ENCODE results near the gene ZBTB47. TPM values are rescaled to one million over a fixed set of nuclear protein-coding genes. Genes with fewer than 3 reads are reported as not detected.

Gene ZBTB47
- total and polyA plus RNA-seq, 10 of the 15 experiments (the other 5 are each of a cell fraction or from before 2014, with no cell fraction given): 0.04 to 3.4 (median 1.0) TPM; not detected in 1

DNA sequence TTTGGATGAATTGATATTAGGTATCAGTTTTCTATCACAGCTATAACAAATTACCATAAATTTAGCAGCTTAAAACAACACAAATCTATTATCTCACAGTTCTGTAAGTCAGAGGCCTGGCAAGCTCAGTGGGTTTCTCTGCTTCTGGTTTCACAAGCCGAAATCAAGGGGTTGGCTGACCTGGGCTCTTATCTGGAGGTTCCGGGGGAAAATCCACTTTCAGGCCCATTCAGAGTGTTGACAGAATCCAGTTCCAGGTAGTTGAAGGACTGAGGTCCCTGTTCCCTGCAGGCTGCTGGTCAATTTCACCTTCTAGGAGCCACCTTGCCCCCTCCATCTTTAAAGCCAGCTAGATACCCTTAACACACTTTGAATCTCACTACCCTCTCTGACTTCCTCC is 60.2 kb downstream of the ZBTB47 start (continued):
- TF ChIP-seq, protein P1, sequence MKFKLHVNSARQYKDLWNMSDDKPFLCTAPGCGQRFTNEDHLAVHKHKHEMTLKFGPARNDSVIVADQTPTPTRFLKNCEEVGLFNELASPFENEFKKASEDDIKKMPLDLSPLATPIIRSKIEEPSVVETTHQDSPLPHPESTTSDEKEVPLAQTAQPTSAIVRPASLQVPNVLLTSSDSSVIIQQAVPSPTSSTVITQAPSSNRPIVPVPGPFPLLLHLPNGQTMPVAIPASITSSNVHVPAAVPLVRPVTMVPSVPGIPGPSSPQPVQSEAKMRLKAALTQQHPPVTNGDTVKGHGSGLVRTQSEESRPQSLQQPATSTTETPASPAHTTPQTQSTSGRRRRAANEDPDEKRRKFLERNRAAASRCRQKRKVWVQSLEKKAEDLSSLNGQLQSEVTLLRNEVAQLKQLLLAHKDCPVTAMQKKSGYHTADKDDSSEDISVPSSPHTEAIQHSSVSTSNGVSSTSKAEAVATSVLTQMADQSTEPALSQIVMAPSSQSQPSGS (IDR thresholded peaks at IDR 0.05; ENCODE audit: low read length): no peak

DNA sequence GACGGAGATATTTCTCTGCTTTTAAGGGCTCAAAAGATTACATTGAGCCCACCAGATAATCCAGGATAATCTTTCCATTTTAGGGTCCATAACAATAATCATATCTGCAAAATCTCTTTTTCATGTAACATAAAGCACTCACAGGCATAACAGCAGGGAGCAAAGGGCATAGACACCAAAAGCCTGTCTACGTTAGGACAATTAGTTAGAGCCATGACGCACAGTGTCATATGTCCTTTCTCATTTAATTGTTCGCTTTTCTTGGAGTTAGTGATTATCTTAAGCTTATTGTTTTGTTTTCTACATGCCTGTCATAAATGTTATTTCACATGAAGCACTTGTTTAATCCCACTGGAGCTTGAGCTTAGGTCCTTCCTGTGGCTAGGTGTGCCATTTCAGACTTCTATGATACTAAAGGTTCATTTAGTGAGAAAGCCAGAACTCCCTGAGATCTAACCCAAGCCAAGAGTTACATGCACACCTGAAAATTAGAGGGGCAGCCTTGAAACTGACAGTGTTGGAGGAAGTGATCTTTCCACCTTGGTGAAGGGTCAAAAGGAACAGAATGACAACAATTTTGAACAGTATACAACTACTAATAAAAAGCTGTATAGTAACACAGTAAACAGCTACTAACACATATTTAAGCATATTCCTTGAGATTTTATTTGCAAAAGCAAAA is 60.8 kb downstream of the ZBTB47 start:
- FAIRE-seq (no peak), ATAC-seq (no peak), DNase-seq (ENCODE audit: low read depth, low spot score) (no peak)
- H3K79me2 ChIP-seq (ENCODE audit: control insufficient read depth, insufficient read depth, low read length): no peaks in the 10 kb centered on the region
- H3K4me2 ChIP-seq (ENCODE audit: control insufficient read depth, insufficient read depth): no peak overlapping the region
- no peak overlapping the region for H2AFZ ChIP-seq (ENCODE audit: control insufficient read depth, low read depth, low read length)
- intact Hi-C loops (cut with micrococcal nuclease; ENCODE audit: unreplicated experiment) (no loop called here), in situ Hi-C loops (cut with MboI) (no loop called here)
- RAD21 ChIA-PET (ENCODE audit: unreplicated experiment): no interaction called here
- SMC1A ChIA-PET (ENCODE audit: uncharacterized antibody, unreplicated experiment): no interaction called here
- no peaks in the 10 kb centered on the region for H3K36me3 ChIP-seq (ENCODE audit: control insufficient read depth in 2 of 2, insufficient read depth in 2 of 2, low read length in 1 of 2)
- 54% methylated on average over 4 of the region's 4 CpGs for WGBS (ENCODE audit: insufficient coverage, insufficient replicate concordance, low lambda C conversion rate, missing lambda C conversion rate)
- no TSS peak for BruUV-seq (replicated peaks)
- no peak overlapping the region for H3K9ac ChIP-seq (ENCODE audit: control insufficient read depth, insufficient read depth, low read length)
- no peaks in the 10 kb centered on the region for H3K4me1 ChIP-seq (ENCODE audit: control insufficient read depth, insufficient read depth, low read length)
- no peaks in the 10 kb centered on the region for H4K20me1 ChIP-seq (ENCODE audit: control insufficient read depth, insufficient read depth)
- H3K4me3 ChIP-seq: no peak overlapping the region
- H3K27ac ChIP-seq (ENCODE audit: control insufficient read depth, insufficient read depth): no peak overlapping the region
- no peaks in the 10 kb centered on the region; a peak in 2 of 4 replicates for H3K27me3 ChIP-seq (replicated peaks in 1 of 2; ENCODE audit: control insufficient read depth in 2 of 2, insufficient read depth in 2 of 2, low read length in 1 of 2)
- POLR2A ChIA-PET: no interaction called here
- H3K9me3 ChIP-seq (replicated peaks; ENCODE audit: control insufficient read depth, insufficient read depth, low read length): no peaks in the 10 kb centered on the region
- CTCF ChIA-PET: interaction anchor here (0.7 kb wide), 1 partner anchor 117 kb away, joined by 5 read pairs; no protein-coding TSS in a partner anchor
- TF ChIP-seq, protein P2, sequence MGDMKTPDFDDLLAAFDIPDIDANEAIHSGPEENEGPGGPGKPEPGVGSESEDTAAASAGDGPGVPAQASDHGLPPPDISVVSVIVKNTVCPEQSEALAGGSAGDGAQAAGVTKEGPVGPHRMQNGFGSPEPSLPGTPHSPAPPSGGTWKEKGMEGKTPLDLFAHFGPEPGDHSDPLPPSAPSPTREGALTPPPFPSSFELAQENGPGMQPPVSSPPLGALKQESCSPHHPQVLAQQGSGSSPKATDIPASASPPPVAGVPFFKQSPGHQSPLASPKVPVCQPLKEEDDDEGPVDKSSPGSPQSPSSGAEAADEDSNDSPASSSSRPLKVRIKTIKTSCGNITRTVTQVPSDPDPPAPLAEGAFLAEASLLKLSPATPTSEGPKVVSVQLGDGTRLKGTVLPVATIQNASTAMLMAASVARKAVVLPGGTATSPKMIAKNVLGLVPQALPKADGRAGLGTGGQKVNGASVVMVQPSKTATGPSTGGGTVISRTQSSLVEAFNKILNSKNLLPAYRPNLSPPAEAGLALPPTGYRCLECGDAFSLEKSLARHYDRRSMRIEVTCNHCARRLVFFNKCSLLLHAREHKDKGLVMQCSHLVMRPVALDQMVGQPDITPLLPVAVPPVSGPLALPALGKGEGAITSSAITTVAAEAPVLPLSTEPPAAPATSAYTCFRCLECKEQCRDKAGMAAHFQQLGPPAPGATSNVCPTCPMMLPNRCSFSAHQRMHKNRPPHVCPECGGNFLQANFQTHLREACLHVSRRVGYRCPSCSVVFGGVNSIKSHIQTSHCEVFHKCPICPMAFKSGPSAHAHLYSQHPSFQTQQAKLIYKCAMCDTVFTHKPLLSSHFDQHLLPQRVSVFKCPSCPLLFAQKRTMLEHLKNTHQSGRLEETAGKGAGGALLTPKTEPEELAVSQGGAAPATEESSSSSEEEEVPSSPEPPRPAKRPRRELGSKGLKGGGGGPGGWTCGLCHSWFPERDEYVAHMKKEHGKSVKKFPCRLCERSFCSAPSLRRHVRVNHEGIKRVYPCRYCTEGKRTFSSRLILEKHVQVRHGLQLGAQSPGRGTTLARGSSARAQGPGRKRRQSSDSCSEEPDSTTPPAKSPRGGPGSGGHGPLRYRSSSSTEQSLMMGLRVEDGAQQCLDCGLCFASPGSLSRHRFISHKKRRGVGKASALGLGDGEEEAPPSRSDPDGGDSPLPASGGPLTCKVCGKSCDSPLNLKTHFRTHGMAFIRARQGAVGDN (IDR thresholded peaks at IDR 0.05): no peak
- TF ChIP-seq GATAD2B (conservative IDR thresholded peaks at IDR 0.05; ENCODE audit: low read depth): no peak
- TF ChIP-seq, protein P3, sequence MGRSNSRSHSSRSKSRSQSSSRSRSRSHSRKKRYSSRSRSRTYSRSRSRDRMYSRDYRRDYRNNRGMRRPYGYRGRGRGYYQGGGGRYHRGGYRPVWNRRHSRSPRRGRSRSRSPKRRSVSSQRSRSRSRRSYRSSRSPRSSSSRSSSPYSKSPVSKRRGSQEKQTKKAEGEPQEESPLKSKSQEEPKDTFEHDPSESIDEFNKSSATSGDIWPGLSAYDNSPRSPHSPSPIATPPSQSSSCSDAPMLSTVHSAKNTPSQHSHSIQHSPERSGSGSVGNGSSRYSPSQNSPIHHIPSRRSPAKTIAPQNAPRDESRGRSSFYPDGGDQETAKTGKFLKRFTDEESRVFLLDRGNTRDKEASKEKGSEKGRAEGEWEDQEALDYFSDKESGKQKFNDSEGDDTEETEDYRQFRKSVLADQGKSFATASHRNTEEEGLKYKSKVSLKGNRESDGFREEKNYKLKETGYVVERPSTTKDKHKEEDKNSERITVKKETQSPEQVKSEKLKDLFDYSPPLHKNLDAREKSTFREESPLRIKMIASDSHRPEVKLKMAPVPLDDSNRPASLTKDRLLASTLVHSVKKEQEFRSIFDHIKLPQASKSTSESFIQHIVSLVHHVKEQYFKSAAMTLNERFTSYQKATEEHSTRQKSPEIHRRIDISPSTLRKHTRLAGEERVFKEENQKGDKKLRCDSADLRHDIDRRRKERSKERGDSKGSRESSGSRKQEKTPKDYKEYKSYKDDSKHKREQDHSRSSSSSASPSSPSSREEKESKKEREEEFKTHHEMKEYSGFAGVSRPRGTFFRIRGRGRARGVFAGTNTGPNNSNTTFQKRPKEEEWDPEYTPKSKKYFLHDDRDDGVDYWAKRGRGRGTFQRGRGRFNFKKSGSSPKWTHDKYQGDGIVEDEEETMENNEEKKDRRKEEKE (IDR thresholded peaks at IDR 0.05): no peak
- TF ChIP-seq FOXK2 (IDR thresholded peaks at IDR 0.05): no peak
- no peak for TF ChIP-seq BRCA1 (IDR thresholded peaks at IDR 0.05; ENCODE audit: low read depth, low read length)
- TF ChIP-seq, protein P4, sequence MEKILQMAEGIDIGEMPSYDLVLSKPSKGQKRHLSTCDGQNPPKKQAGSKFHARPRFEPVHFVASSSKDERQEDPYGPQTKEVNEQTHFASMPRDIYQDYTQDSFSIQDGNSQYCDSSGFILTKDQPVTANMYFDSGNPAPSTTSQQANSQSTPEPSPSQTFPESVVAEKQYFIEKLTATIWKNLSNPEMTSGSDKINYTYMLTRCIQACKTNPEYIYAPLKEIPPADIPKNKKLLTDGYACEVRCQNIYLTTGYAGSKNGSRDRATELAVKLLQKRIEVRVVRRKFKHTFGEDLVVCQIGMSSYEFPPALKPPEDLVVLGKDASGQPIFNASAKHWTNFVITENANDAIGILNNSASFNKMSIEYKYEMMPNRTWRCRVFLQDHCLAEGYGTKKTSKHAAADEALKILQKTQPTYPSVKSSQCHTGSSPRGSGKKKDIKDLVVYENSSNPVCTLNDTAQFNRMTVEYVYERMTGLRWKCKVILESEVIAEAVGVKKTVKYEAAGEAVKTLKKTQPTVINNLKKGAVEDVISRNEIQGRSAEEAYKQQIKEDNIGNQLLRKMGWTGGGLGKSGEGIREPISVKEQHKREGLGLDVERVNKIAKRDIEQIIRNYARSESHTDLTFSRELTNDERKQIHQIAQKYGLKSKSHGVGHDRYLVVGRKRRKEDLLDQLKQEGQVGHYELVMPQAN (conservative IDR thresholded peaks at IDR 0.05): no peak
- no peak for TF ChIP-seq RCOR1 (conservative IDR thresholded peaks at IDR 0.05; ENCODE audit: low read depth, low read length)

Measured in GM12878 (cell line).